ENCODE measurements around the gene BCL6B. TPM values are rescaled to one million over a fixed set of nuclear protein-coding genes. Genes with fewer than 3 reads are reported as not detected.

The BCL6B gene
- total RNA-seq, 1 experiment from 2014 or later: 0.58 TPM

GRCh38 chr17:7041607-7042500 is 19.0 kb downstream of the BCL6B start:
- ChIA-PET CTCF (interaction anchor here (2.9 kb wide), 1 partner anchor 91 kb away, joined by 7 read pairs; no protein-coding TSS in a partner anchor), POLR2A (ENCODE audit: low non-redundant PET) (no interaction called here)
- Histone ChIP-seq H3K27me3 (replicated peaks; ENCODE audit: insufficient read depth, low read depth, low read length, poor library complexity) (no peaks in the 10 kb centered on the region), H3K27ac (ENCODE audit: low read depth, low read length, poor library complexity, severe bottlenecking) (peak overlapping the region; percentile 37), H3K9me3 (ENCODE audit: low read depth, low read length, poor library complexity, severe bottlenecking) (no peaks in the 10 kb centered on the region), H3K4me3 (ENCODE audit: low read depth, low read length, poor library complexity, severe bottlenecking) (peak overlapping the region; percentile 54), H3K4me1 (ENCODE audit: insufficient read depth, low read length, poor library complexity, severe bottlenecking) (peaks cover 22% of the 10 kb centered on the region), H3K36me3 (ENCODE audit: insufficient read depth, low read length, poor library complexity, severe bottlenecking) (no peaks in the 10 kb centered on the region)
- intact Hi-C loops (cut with micrococcal nuclease; ENCODE audit: unreplicated experiment): loop anchor here (10.0 kb wide), 1 partner anchor 643 kb away; the partner anchor contains the start of genes TP53 and WRAP53
- TSS peak; percentile 30 for BruUV-seq (replicated peaks)
- no peak for TF ChIP-seq EZH2 (IDR thresholded peaks at IDR 0.05; ENCODE audit: borderline replicate concordance, low read depth, low read length, poor library complexity, severe bottlenecking)
- TF ChIP-seq, protein P1, sequence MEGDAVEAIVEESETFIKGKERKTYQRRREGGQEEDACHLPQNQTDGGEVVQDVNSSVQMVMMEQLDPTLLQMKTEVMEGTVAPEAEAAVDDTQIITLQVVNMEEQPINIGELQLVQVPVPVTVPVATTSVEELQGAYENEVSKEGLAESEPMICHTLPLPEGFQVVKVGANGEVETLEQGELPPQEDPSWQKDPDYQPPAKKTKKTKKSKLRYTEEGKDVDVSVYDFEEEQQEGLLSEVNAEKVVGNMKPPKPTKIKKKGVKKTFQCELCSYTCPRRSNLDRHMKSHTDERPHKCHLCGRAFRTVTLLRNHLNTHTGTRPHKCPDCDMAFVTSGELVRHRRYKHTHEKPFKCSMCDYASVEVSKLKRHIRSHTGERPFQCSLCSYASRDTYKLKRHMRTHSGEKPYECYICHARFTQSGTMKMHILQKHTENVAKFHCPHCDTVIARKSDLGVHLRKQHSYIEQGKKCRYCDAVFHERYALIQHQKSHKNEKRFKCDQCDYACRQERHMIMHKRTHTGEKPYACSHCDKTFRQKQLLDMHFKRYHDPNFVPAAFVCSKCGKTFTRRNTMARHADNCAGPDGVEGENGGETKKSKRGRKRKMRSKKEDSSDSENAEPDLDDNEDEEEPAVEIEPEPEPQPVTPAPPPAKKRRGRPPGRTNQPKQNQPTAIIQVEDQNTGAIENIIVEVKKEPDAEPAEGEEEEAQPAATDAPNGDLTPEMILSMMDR (conservative IDR thresholded peaks at IDR 0.05; ENCODE audit: low read depth, low read length): no peak
- DNase-seq (ENCODE audit: low spot score): peak; percentile 38

DNA sequence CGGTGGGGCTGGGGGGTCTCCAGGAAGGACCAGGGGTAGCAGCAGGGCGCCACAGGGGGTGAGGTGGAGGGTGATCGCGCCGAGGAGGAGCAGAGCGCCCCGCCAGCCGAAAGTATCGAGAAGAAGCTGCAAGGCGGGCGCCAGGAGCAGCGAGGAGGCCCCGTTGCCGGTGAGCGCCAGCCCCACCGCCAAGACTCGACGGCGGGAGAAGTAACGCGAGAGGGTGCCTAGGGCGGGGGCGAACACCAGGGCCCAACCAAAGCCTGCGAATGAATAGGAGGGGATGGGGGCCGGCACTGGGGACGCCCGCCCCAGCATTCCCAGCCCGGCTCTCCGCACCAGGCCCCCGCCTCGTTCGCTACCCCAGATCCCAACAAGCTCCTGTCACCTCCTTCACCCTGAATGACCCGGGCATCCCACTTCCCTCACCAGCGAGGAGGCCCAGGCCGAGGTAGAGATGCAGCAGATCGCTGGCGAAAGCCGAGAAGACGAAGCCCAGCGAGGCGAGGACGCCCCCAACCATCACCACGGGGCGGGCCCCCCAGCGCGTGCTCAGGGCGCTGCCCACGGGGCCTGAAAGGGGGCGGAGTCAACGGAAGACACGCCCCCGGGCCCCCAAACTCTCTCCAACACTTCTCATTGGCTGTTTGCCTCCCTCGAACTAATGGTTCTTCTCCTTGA is 19.8 kb downstream of the BCL6B start:
- peak; percentile 32 for DNase-seq (ENCODE audit: low spot score)
- Histone ChIP-seq H3K27ac (ENCODE audit: low read depth, low read length, poor library complexity, severe bottlenecking) (peak overlapping the region; percentile 37), H3K36me3 (ENCODE audit: insufficient read depth, low read length, poor library complexity, severe bottlenecking) (no peaks in the 10 kb centered on the region), H3K4me1 (ENCODE audit: insufficient read depth, low read length, poor library complexity, severe bottlenecking) (peaks cover 20% of the 10 kb centered on the region), H3K9me3 (ENCODE audit: low read depth, low read length, poor library complexity, severe bottlenecking) (no peaks in the 10 kb centered on the region), H3K4me3 (ENCODE audit: low read depth, low read length, poor library complexity, severe bottlenecking) (peak overlapping the region; percentile 54), H3K27me3 (replicated peaks; ENCODE audit: insufficient read depth, low read depth, low read length, poor library complexity) (no peaks in the 10 kb centered on the region)
- no TSS peak for BruUV-seq (replicated peaks)
- POLR2A ChIA-PET (ENCODE audit: low non-redundant PET): no interaction called here
- TF ChIP-seq, protein P1 (conservative IDR thresholded peaks at IDR 0.05; ENCODE audit: low read depth, low read length): no peak
- no peak for TF ChIP-seq EZH2 (IDR thresholded peaks at IDR 0.05; ENCODE audit: borderline replicate concordance, low read depth, low read length, poor library complexity, severe bottlenecking)
- CTCF ChIA-PET: interaction anchor here (0.8 to 2.9 kb wide), 2 partner anchors 90 to 93 kb away, joined by 7 to 10 read pairs; no protein-coding TSS in a partner anchor
- intact Hi-C loops (cut with micrococcal nuclease; ENCODE audit: unreplicated experiment): loop anchor here (10.0 kb wide), 1 partner anchor 642 kb away; the partner anchor contains the start of genes TP53 and WRAP53

DNA sequence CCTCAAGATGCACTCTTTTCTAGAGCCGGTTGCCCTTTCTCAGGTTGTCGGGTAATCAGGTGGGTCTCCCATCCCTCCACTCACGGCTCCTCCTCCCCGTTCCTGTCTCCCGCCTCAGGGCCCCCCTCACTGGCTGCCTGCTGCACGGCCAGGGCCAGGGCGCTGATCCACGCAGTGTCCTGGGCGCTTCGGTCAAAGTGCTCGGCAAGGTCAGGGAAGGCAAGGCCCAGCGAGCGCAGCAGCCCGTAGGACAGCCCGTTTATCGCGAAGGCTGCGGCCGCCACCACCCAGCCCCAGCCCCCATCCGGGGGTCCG is 20.3 kb downstream of the BCL6B start:
- BruUV-seq (replicated peaks): no TSS peak
- no peak for DNase-seq (ENCODE audit: low spot score)
- Histone ChIP-seq H3K36me3 (ENCODE audit: insufficient read depth, low read length, poor library complexity, severe bottlenecking) (no peaks in the 10 kb centered on the region), H3K4me1 (ENCODE audit: insufficient read depth, low read length, poor library complexity, severe bottlenecking) (peaks cover 20% of the 10 kb centered on the region), H3K27me3 (replicated peaks; ENCODE audit: insufficient read depth, low read depth, low read length, poor library complexity) (no peaks in the 10 kb centered on the region), H3K27ac (ENCODE audit: low read depth, low read length, poor library complexity, severe bottlenecking) (peak overlapping the region; percentile 34), H3K9me3 (ENCODE audit: low read depth, low read length, poor library complexity, severe bottlenecking) (no peaks in the 10 kb centered on the region), H3K4me3 (ENCODE audit: low read depth, low read length, poor library complexity, severe bottlenecking) (peak overlapping the region; percentile 54)
- CTCF ChIA-PET: interaction anchor here (0.8 to 2.9 kb wide), 2 partner anchors 90 to 93 kb away, joined by 7 to 10 read pairs; no protein-coding TSS in a partner anchor
- TF ChIP-seq, protein P1 (conservative IDR thresholded peaks at IDR 0.05; ENCODE audit: low read depth, low read length): no peak
- TF ChIP-seq EZH2 (IDR thresholded peaks at IDR 0.05; ENCODE audit: borderline replicate concordance, low read depth, low read length, poor library complexity, severe bottlenecking): no peak
- intact Hi-C loops (cut with micrococcal nuclease; ENCODE audit: unreplicated experiment): loop anchor here (10.0 kb wide), 1 partner anchor 642 kb away; the partner anchor contains the start of genes TP53 and WRAP53
- POLR2A ChIA-PET (ENCODE audit: low non-redundant PET): no interaction called here

All from A673 (cell line).